Colon (tissue), 2 donors: ENCODE data around the gene NEAT1.

Experiments
- FAIRE-seq: peaks from 2 replicates; lab custom pipeline; 2012; peaks lifted over from hg19 to GRCh38; lab: Jason Lieb, UNC
- donor health status: control.
- donor health status: control.

NEAT1 gene

GRCh38 chr11:65423516-65424204 lies 1.1 kb downstream of the NEAT1 start:
- no peak for FAIRE-seq

- no peak for FAIRE-seq
These were observed 1.9 kb downstream of the NEAT1 start for GRCh38 chr11:65424205-65425104.

- FAIRE-seq, result no peak
These were observed 2.7 kb downstream of the NEAT1 start for GRCh38 chr11:65425105-65425970.

- no peak for FAIRE-seq
These were observed 3.6 kb downstream of the NEAT1 start for GRCh38 chr11:65425971-65426838.

GRCh38 chr11:65426839-65427690 lies 4.5 kb downstream of the NEAT1 start:
- no peak for FAIRE-seq

GRCh38 chr11:65427691-65428577 lies 5.3 kb downstream of the NEAT1 start:
- FAIRE-seq, result no peak

- FAIRE-seq, result no peak
These were observed 6.0 kb downstream of the NEAT1 start for GRCh38 chr11:65428578-65429067.

- no peak for FAIRE-seq
These were observed 6.6 kb downstream of the NEAT1 start for GRCh38 chr11:65429068-65429681.

GRCh38 chr11:65429724-65430405 lies 7.3 kb downstream of the NEAT1 start:
- no peak for FAIRE-seq

GRCh38 chr11:65430406-65431217 lies 8.0 kb downstream of the NEAT1 start:
- no peak for FAIRE-seq

- FAIRE-seq, result no peak
These were observed 9.0 kb downstream of the NEAT1 start for GRCh38 chr11:65431451-65432099.

- no peak for FAIRE-seq
These were observed 9.6 kb downstream of the NEAT1 start for GRCh38 chr11:65432100-65432650.

GRCh38 chr11:65432686-65433582 lies 10.3 kb downstream of the NEAT1 start:
- no peak for FAIRE-seq

GRCh38 chr11:65433657-65434056 lies 11.1 kb downstream of the NEAT1 start:
- FAIRE-seq, result no peak

GRCh38 chr11:65434057-65434666 lies 11.6 kb downstream of the NEAT1 start:
- no peak for FAIRE-seq
